ENCODE results near the gene TMF1. TPM values are rescaled to one million over a fixed set of nuclear protein-coding genes. Genes with fewer than 3 reads are reported as not detected.

TMF1 gene
- total RNA-seq, 1 donor from 2014 or later: 34.4 TPM

DNA sequence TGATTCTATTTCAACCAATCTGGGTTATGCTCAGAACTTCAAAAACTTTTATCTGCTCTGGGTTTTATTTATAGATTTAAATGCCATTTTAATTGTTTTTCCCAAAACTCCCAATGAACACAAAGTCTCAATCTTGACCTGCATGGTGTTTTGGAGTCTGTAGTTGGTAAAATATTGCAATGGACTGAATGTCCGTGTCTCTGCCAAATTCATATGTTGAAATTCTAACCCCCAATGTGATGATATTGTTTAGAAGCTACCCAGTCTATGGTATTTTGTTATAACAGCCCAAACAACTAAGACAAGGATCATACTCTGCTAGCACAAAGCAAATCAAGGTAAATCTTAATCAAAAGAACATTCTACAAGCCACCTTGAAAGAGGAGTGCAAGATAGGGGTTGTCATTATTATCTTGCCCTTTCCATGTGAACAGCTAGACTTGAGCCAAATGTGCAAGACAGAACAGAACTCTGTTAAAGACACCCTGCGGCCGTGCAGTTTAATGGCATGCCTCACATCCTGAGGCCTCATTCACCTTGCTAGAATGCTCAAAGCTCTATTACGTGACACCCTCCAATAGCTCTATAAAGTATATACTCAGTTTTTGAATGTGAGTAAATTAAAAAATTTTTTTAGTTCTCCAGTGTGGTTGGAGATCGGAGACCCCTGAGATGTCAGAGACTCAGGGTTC lies 46.2 kb downstream of the TMF1 start:
- Histone ChIP-seq H3K27me3 (no peaks in the 10 kb centered on the region), H3K27ac (no peak overlapping the region), H3K4me3 (no peak overlapping the region), H3K9me3 (no peaks in the 10 kb centered on the region), H3K4me1 (peaks cover 4% of the 10 kb centered on the region), H3K36me3 (peaks cover 0 to 30% of the 10 kb centered on the region in 2 donors)
- no peak for DNase-seq (ENCODE audit: extremely low spot score in 2 of 2)
- no peak for TF ChIP-seq POLR2A (IDR thresholded peaks at IDR 0.05)
- TF ChIP-seq, protein P1, sequence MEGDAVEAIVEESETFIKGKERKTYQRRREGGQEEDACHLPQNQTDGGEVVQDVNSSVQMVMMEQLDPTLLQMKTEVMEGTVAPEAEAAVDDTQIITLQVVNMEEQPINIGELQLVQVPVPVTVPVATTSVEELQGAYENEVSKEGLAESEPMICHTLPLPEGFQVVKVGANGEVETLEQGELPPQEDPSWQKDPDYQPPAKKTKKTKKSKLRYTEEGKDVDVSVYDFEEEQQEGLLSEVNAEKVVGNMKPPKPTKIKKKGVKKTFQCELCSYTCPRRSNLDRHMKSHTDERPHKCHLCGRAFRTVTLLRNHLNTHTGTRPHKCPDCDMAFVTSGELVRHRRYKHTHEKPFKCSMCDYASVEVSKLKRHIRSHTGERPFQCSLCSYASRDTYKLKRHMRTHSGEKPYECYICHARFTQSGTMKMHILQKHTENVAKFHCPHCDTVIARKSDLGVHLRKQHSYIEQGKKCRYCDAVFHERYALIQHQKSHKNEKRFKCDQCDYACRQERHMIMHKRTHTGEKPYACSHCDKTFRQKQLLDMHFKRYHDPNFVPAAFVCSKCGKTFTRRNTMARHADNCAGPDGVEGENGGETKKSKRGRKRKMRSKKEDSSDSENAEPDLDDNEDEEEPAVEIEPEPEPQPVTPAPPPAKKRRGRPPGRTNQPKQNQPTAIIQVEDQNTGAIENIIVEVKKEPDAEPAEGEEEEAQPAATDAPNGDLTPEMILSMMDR (IDR thresholded peaks at IDR 0.05): no peak
- no peak for TF ChIP-seq POLR2AphosphoS5 (IDR thresholded peaks at IDR 0.05; ENCODE audit: insufficient read depth in 1 of 2, low read depth in 1 of 2)
- intact Hi-C loops (cut with DNase I): no loop called here

DNA sequence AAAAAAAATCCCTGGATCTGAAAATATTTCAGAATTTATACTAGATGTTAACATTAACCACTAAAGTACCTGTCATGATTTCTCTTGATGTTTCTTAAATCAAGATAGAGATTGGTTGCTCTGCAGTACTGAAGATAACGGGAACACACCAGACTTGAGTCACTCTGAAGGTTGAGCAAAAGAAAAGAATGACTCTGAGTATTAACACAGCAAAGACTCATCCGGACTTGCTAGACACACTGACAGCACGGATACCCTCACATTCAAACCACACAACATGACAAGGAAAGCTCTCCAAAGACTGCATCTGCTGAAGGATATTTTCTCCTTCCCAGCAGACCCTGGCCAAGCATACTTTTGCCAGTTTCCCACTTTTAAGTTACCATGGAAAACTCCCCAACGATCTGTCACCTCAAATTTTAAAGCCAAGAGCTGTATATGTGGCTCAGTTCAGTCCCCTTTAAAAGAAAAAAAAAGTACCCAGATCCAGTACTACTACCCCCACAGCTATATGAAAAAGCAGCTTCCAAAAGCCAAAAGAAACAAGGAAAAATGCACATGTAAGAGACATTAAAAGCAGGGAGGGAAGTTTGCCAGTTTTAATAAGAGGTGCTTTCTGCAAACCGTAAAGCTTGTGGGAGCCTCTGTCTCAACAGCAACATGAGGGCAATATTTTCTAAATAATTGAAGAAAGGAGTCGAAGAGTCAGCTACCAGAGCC lies 46.9 kb downstream of the TMF1 start:
- Histone ChIP-seq H3K27ac (no peak overlapping the region), H3K36me3 (peaks cover 0 to 30% of the 10 kb centered on the region in 2 donors), H3K4me1 (peaks cover 4% of the 10 kb centered on the region), H3K27me3 (no peaks in the 10 kb centered on the region), H3K4me3 (no peak overlapping the region), H3K9me3 (no peaks in the 10 kb centered on the region)
- TF ChIP-seq POLR2AphosphoS5 (IDR thresholded peaks at IDR 0.05; ENCODE audit: insufficient read depth in 1 of 2, low read depth in 1 of 2): no peak
- no peak for TF ChIP-seq POLR2A (IDR thresholded peaks at IDR 0.05)
- TF ChIP-seq, protein P1 (IDR thresholded peaks at IDR 0.05): no peak
- intact Hi-C loops (cut with DNase I): no loop called here
- no peak for DNase-seq (ENCODE audit: extremely low spot score in 2 of 2)

DNA sequence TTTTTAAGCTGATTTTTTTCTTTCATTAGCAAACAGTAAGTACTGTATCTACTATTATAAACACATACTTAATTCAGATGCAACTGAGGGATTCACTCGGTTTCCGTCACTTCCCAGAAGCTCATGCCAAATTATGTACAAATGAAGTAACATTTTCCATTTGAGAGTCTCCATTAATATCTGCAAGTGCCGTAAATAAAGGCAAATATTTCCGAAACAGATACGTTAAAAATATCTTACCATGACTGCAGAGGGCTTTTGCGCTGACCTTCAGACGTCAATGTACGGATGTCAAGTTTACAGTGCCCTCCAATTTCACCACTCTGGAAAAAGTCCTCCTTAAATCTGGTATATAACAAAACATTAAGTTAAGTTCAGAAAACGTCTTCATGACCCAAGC lies 48.0 kb downstream of the TMF1 start:
- DNase-seq (ENCODE audit: extremely low spot score in 2 of 2): no peak
- TF ChIP-seq, protein P1 (IDR thresholded peaks at IDR 0.05): no peak
- TF ChIP-seq POLR2AphosphoS5 (IDR thresholded peaks at IDR 0.05; ENCODE audit: insufficient read depth in 1 of 2, low read depth in 1 of 2) (no peak), POLR2A (IDR thresholded peaks at IDR 0.05) (no peak)
- Histone ChIP-seq H3K27ac (no peak overlapping the region), H3K4me3 (no peak overlapping the region), H3K36me3 (peaks cover 0 to 30% of the 10 kb centered on the region in 2 donors), H3K4me1 (peaks cover 4% of the 10 kb centered on the region), H3K27me3 (no peaks in the 10 kb centered on the region), H3K9me3 (no peaks in the 10 kb centered on the region)
- intact Hi-C loops (cut with DNase I): no loop called here

DNA sequence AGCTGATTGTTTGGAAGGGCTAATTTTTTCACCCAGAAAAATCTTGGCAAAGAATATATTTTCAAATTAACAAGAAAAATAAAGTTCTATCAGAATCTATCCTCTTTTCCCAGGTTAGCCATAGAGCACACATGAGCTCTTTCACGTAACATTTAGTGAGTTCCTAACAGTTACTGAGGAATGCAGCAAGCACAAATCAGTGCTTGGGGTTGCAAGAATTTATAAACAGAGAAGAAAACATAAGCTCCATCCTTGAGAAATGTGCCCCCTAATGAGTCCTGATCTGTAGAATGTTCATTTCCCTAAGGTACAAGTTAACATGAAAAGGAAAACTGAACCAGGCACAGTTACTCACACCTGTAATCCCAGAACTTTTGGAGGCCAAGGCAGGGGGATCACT lies 52.5 kb downstream of the TMF1 start:
- intact Hi-C loops (cut with DNase I): no loop called here
- Histone ChIP-seq H3K4me3 (no peak overlapping the region), H3K4me1 (no peaks in the 10 kb centered on the region), H3K27me3 (no peaks in the 10 kb centered on the region), H3K9me3 (no peaks in the 10 kb centered on the region), H3K27ac (no peak overlapping the region), H3K36me3 (peaks cover 0 to 44% of the 10 kb centered on the region in 2 donors)
- TF ChIP-seq POLR2AphosphoS5 (IDR thresholded peaks at IDR 0.05; ENCODE audit: insufficient read depth in 1 of 2, low read depth in 1 of 2): no peak
- no peak for TF ChIP-seq POLR2A (IDR thresholded peaks at IDR 0.05)
- TF ChIP-seq, protein P1 (IDR thresholded peaks at IDR 0.05): no peak
- DNase-seq (ENCODE audit: extremely low spot score in 2 of 2): no peak

DNA sequence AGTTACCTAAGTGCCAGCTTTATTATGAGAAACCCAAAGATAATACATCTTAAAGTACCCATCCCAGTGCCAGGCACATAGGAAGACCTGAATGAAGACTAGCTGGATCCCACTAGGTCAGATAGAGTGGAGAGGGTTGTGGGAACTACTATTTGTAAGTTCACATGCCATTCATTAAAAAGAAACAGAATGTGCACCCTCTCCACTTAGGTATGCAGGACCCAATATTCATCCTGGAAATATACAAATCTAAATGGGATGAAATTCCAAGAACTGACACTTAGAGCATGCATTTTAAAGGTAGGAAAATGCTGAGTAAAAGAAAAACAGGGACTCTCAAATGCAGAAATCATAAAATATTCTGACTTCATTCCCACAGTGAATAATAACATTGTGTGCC lies 53.0 kb downstream of the TMF1 start:
- peaks cover 0 to 48% of the 10 kb centered on the region in 2 donors for H3K36me3 ChIP-seq
- intact Hi-C loops (cut with DNase I): no loop called here
- no peaks in the 10 kb centered on the region for H3K27me3 ChIP-seq

More for the DNA sequence above, 53.0 kb downstream of the TMF1 start:
- no peak overlapping the region for H3K27ac ChIP-seq
- no peak for DNase-seq (ENCODE audit: extremely low spot score in 2 of 2)
- TF ChIP-seq POLR2A (IDR thresholded peaks at IDR 0.05): no peak
- no peak for TF ChIP-seq POLR2AphosphoS5 (IDR thresholded peaks at IDR 0.05; ENCODE audit: insufficient read depth in 1 of 2, low read depth in 1 of 2)
- TF ChIP-seq, protein P1 (IDR thresholded peaks at IDR 0.05): no peak
- H3K4me1 ChIP-seq: no peaks in the 10 kb centered on the region
- H3K9me3 ChIP-seq: no peaks in the 10 kb centered on the region
- H3K4me3 ChIP-seq: no peak overlapping the region

Data from vagina (tissue), 2 donors.